Thymus (tissue), 14 donors: Measurements from ENCODE around the gene CLCA1. TPM values are rescaled to one million over a fixed set of nuclear protein-coding genes. Genes with fewer than 3 reads are reported as not detected.
A peak's percentile ranks its signal among the peaks of the same experiment; 100 is the strongest.

Experiments used
- DNase-seq, 9 donors: peaks; one replicate each; pipeline ENCODE4 v3.0.0-alpha.2; 2013; ENCODE audit warnings: low spot score in 9 of 9, low read depth in 6 of 9, missing footprints in 1 of 9
- H3K27ac ChIP-seq, 2 donors: one replicate each; pipeline ENCODE4 v1.5.1; 2013; ENCODE audit warnings: control low read depth in 1 of 2, low read depth in 1 of 2, low read length in 1 of 2, mild to moderate bottlenecking in 1 of 2, moderate library complexity in 1 of 2
- H3K27me3 ChIP-seq, 2 donors: one replicate each; pipeline ENCODE4 v1.5.1; 2013; ENCODE audit warnings: low read length in 1 of 2; ENCODE audit not compliant: control insufficient read depth in 2 of 2, insufficient read depth in 1 of 2
- H3K36me3 ChIP-seq, 2 donors: one replicate each; pipeline ENCODE4 v1.5.1; 2013; ENCODE audit warnings: low read length in 1 of 2, mild to moderate bottlenecking in 1 of 2, moderate library complexity in 1 of 2; ENCODE audit not compliant: control insufficient read depth in 2 of 2, insufficient read depth in 2 of 2
- H3K4me1 ChIP-seq, 2 donors: one replicate each; pipeline ENCODE4 v1.5.1; 2013; ENCODE audit warnings: low read length in 2 of 2; ENCODE audit not compliant: control insufficient read depth in 2 of 2, insufficient read depth in 2 of 2
- H3K4me3 ChIP-seq, 2 donors: one replicate each; pipeline ENCODE4 v1.5.1; 2013; ENCODE audit warnings: low read length in 2 of 2, control low read depth in 1 of 2, mild to moderate bottlenecking in 1 of 2
- H3K9me3 ChIP-seq, 2 donors: one replicate each; pipeline ENCODE4 v1.5.1; 2013; ENCODE audit warnings: low read length in 1 of 2, mild to moderate bottlenecking in 1 of 2; ENCODE audit not compliant: control insufficient read depth in 2 of 2, insufficient read depth in 1 of 2
- WGBS: extraction: QIAGEN DNeasy Blood & Tissue Kit; methylation state at CpG from one replicate; pipeline ENCODE4 v1.1.7; 2013; 5-methylcytosine and 5-hydroxymethylcytosine counted together
- long read RNA-seq, 10 donors: transcript quantifications; one replicate each; lab custom pipeline, GENCODE V29; 2026
- polyA plus RNA-seq: library from polyadenylated mRNA; stranded (reverse); fragments of 200-250 nt; gene quantifications from one replicate; pipeline ENCODE4 v1.2.3, GENCODE V29; 2013
- total RNA-seq: library from RNA; stranded (reverse); fragments of 120-200 nt; gene quantifications from one replicate; pipeline ENCODE4 v1.2.4, GENCODE V29; 2013
- donor health status: healthy.

The CLCA1 gene
- 0.14 TPM for total RNA-seq
- polyA plus RNA-seq: 0.07 TPM
- long read RNA-seq, donor 1: 0 reads
- long read RNA-seq, donor 2: 0 reads
- long read RNA-seq, donor 3: 0 reads
- long read RNA-seq, donor 4: 0 reads
- long read RNA-seq, donor 5, partial matches to known transcripts: 0 of 3 reads
- long read RNA-seq, donor 5, other reads (novel, unspliced or antisense): 0 of 3 reads
- long read RNA-seq, donor 6: 0 reads
- long read RNA-seq, donor 7: 0 reads
- long read RNA-seq, donor 8: 0 reads
- long read RNA-seq, donor 9: 0 reads
- long read RNA-seq, donor 10: 0 reads

GRCh38 chr1:86468501-86468977 is at the start of gene CLCA1:
Gene CLCA1 (plus strand): TSS chr1:86468927. CDS start chr1:86468972, 45 bp downstream.
- Histone ChIP-seq H3K4me3 (no peak within 1 kb of the TSS), H3K36me3 (no peaks in the 10 kb centered on the region), H3K27ac (no peak within 1 kb of the TSS), H3K9me3 (no peaks in the 10 kb centered on the region), H3K27me3 (no peaks in the 10 kb centered on the region), H3K4me1 (no peaks in the 10 kb centered on the region)
- 95% methylated on average over 7 of the region's 7 CpGs for WGBS
- no peak for DNase-seq

GRCh38 chr1:86419277-86419903 is 49.3 kb upstream of the CLCA1 start:
- Histone ChIP-seq H3K27me3 (no peaks in the 10 kb centered on the region), H3K27ac (no peak overlapping the region), H3K4me1 (peaks cover 0 to 3% of the 10 kb centered on the region in 2 donors), H3K36me3 (no peaks in the 10 kb centered on the region), H3K9me3 (no peaks in the 10 kb centered on the region), H3K4me3 (no peak overlapping the region)
- 15% methylated on average over 4 of the region's 4 CpGs for WGBS
- DNase-seq: peak; percentile 34 to 87 (median 65)

- no peaks in the 10 kb centered on the region for H3K36me3 ChIP-seq
- H3K4me1 ChIP-seq: peaks cover 0 to 3% of the 10 kb centered on the region in 2 donors
- no peak overlapping the region for H3K27ac ChIP-seq
- no peak overlapping the region for H3K4me3 ChIP-seq
- H3K9me3 ChIP-seq: no peaks in the 10 kb centered on the region
- DNase-seq: no peak
- 98% methylated on average over 7 of the region's 7 CpGs for WGBS
- H3K27me3 ChIP-seq: no peaks in the 10 kb centered on the region
Observed at GRCh38 chr1:86421601-86422280, 47.0 kb upstream of the CLCA1 start.

- no peaks in the 10 kb centered on the region for H3K36me3 ChIP-seq
- H3K27me3 ChIP-seq: no peaks in the 10 kb centered on the region
- no peak overlapping the region for H3K27ac ChIP-seq
- H3K9me3 ChIP-seq: no peaks in the 10 kb centered on the region
- peaks cover 0 to 3% of the 10 kb centered on the region in 2 donors for H3K4me1 ChIP-seq
- no peak for DNase-seq
- no peak overlapping the region for H3K4me3 ChIP-seq
Observed at GRCh38 chr1:86423473-86423872, 45.3 kb upstream of the CLCA1 start.

- Histone ChIP-seq H3K4me1 (peaks cover 0 to 3% of the 10 kb centered on the region in 2 donors), H3K36me3 (no peaks in the 10 kb centered on the region), H3K27ac (no peak within 1 kb of the TSS), H3K27me3 (no peaks in the 10 kb centered on the region), H3K9me3 (no peaks in the 10 kb centered on the region), H3K4me3 (no peak within 1 kb of the TSS)
- no peak for DNase-seq
Observed at GRCh38 chr1:86423873-86424272, 44.9 kb upstream of the CLCA1 start, which contains the start of gene CLCA2. Gene CLCA2 (plus strand): TSS chr1:86424171. CDS start chr1:86424248, 77 bp downstream.

- Histone ChIP-seq H3K4me3 (no peak overlapping the region), H3K27me3 (no peaks in the 10 kb centered on the region), H3K27ac (peak overlapping the region in 1 of 2 donors; percentile 8), H3K9me3 (no peaks in the 10 kb centered on the region), H3K4me1 (peaks cover 3 to 10% of the 10 kb centered on the region in 2 donors), H3K36me3 (no peaks in the 10 kb centered on the region)
- no peak for DNase-seq
- 56% methylated on average over 7 of the region's 7 CpGs for WGBS
Observed at GRCh38 chr1:86429122-86429725, 39.5 kb upstream of the CLCA1 start.

- 13% methylated on average over 3 of the region's 3 CpGs for WGBS
- Histone ChIP-seq H3K4me1 (peaks cover 3 to 10% of the 10 kb centered on the region in 2 donors), H3K4me3 (no peak overlapping the region), H3K36me3 (no peaks in the 10 kb centered on the region), H3K9me3 (no peaks in the 10 kb centered on the region), H3K27ac (no peak overlapping the region), H3K27me3 (no peaks in the 10 kb centered on the region)
- no peak for DNase-seq
Observed at GRCh38 chr1:86429835-86430234, 38.9 kb upstream of the CLCA1 start.

GRCh38 chr1:86430376-86430775 is 38.4 kb upstream of the CLCA1 start:
- DNase-seq: no peak
- H3K36me3 ChIP-seq: no peaks in the 10 kb centered on the region
- no peak overlapping the region for H3K27ac ChIP-seq
- peaks cover 3 to 10% of the 10 kb centered on the region in 2 donors for H3K4me1 ChIP-seq
- no peaks in the 10 kb centered on the region for H3K9me3 ChIP-seq
- no peaks in the 10 kb centered on the region for H3K27me3 ChIP-seq
- no peak overlapping the region for H3K4me3 ChIP-seq

GRCh38 chr1:86434059-86434458 is 34.7 kb upstream of the CLCA1 start:
- H3K36me3 ChIP-seq: no peaks in the 10 kb centered on the region
- no peak overlapping the region for H3K27ac ChIP-seq

More at GRCh38 chr1:86434059-86434458, 34.7 kb upstream of the CLCA1 start:
- Histone ChIP-seq H3K9me3 (no peaks in the 10 kb centered on the region), H3K4me3 (no peak overlapping the region), H3K4me1 (peaks cover 3 to 8% of the 10 kb centered on the region in 2 donors), H3K27me3 (no peaks in the 10 kb centered on the region)
- DNase-seq: no peak
